ENCODE measurements around the gene F7. TPM values are rescaled to one million over a fixed set of nuclear protein-coding genes. Genes with fewer than 3 reads are reported as not detected.

The F7 gene
- total RNA-seq, 1 experiment from 2014 or later, result 0.26 TPM

DNA sequence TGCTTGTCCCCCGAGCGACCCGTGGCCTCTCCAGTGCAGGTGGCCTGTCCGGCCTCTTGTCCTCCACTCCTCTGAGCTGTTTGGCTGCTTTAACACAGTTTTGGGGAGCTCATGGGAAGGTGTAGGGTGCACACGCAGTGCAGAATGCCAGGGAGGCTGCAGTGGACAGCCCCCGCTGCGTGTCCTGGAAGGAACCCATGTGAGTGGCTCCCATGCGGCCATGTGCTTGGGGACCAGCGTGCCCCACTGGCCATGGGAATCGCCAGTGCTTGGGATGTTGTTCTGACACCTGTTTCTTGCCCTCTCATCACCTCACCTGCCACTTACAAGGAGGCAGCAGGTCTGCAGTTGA is 22.6 kb upstream of the F7 start:
- Mint-ChIP-seq H3K36me3 (peaks cover 6% of the 10 kb centered on the region), H3K27me3 (ENCODE audit: low read depth) (no peaks in the 10 kb centered on the region), H3K4me1 (no peaks in the 10 kb centered on the region), H3K27ac (no peak overlapping the region), H3K9me3 (no peaks in the 10 kb centered on the region), H3K4me3 (no peak overlapping the region)
- ATAC-seq (no peak), DNase-seq (ENCODE audit: low spot score) (no peak)
- CTCF ChIA-PET, result no interaction called here
- TF ChIP-seq, protein P1, sequence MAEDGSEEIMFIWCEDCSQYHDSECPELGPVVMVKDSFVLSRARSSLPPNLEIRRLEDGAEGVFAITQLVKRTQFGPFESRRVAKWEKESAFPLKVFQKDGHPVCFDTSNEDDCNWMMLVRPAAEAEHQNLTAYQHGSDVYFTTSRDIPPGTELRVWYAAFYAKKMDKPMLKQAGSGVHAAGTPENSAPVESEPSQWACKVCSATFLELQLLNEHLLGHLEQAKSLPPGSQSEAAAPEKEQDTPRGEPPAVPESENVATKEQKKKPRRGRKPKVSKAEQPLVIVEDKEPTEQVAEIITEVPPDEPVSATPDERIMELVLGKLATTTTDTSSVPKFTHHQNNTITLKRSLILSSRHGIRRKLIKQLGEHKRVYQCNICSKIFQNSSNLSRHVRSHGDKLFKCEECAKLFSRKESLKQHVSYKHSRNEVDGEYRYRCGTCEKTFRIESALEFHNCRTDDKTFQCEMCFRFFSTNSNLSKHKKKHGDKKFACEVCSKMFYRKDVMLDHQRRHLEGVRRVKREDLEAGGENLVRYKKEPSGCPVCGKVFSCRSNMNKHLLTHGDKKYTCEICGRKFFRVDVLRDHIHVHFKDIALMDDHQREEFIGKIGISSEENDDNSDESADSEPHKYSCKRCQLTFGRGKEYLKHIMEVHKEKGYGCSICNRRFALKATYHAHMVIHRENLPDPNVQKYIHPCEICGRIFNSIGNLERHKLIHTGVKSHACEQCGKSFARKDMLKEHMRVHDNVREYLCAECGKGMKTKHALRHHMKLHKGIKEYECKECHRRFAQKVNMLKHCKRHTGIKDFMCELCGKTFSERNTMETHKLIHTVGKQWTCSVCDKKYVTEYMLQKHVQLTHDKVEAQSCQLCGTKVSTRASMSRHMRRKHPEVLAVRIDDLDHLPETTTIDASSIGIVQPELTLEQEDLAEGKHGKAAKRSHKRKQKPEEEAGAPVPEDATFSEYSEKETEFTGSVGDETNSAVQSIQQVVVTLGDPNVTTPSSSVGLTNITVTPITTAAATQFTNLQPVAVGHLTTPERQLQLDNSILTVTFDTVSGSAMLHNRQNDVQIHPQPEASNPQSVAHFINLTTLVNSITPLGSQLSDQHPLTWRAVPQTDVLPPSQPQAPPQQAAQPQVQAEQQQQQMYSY (CRISPR knock-in tag; IDR thresholded peaks at IDR 0.05), result no peak
- TF ChIP-seq OVOL2 (CRISPR knock-in tag; IDR thresholded peaks at IDR 0.05; ENCODE audit: borderline replicate concordance) (no peak), NFATC4 (CRISPR knock-in tag; IDR thresholded peaks at IDR 0.05) (no peak), JAZF1 (CRISPR knock-in tag; IDR thresholded peaks at IDR 0.05) (no peak), TEAD4 (CRISPR knock-in tag; IDR thresholded peaks at IDR 0.05) (no peak), ZNF416 (CRISPR knock-in tag; IDR thresholded peaks at IDR 0.05) (no peak)
- TF ChIP-seq, protein P2, sequence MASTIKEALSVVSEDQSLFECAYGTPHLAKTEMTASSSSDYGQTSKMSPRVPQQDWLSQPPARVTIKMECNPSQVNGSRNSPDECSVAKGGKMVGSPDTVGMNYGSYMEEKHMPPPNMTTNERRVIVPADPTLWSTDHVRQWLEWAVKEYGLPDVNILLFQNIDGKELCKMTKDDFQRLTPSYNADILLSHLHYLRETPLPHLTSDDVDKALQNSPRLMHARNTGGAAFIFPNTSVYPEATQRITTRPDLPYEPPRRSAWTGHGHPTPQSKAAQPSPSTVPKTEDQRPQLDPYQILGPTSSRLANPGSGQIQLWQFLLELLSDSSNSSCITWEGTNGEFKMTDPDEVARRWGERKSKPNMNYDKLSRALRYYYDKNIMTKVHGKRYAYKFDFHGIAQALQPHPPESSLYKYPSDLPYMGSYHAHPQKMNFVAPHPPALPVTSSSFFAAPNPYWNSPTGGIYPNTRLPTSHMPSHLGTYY (CRISPR knock-in tag; IDR thresholded peaks at IDR 0.05), result no peak
- POLR2A ChIA-PET, result no interaction called here

DNA sequence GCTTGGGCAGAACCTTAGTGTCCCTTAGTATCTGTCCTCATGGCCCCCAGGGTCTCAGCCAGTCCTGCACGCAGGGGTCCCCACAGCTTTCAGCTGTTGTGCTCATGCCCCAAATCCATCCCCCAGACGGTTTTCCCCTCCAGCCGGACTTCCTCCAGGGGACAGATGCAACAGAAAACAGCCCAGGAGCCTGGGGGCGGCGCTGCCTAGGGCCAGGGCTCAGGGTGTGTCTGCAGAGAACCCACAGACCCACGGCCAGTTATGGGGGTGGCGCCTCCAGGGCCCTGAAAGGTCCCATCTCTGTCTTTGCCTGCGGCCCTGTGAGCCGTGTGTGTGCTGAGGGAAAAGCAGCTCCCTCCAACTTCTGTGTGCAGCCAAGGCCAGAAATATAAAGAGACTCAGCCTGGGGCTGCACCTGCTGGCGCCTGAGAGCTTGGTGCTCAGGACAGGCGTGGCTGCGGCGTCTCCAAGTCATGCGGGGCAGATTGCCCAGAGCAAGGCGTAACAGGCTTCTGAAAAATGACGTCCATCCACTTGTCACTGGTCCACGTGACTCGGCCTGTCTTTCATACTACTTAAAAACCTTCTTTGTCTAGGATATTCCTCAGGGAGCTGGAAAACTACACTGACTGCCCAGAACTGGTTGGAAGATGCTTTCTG is 22.1 kb upstream of the F7 start:
- TF ChIP-seq, protein P3, sequence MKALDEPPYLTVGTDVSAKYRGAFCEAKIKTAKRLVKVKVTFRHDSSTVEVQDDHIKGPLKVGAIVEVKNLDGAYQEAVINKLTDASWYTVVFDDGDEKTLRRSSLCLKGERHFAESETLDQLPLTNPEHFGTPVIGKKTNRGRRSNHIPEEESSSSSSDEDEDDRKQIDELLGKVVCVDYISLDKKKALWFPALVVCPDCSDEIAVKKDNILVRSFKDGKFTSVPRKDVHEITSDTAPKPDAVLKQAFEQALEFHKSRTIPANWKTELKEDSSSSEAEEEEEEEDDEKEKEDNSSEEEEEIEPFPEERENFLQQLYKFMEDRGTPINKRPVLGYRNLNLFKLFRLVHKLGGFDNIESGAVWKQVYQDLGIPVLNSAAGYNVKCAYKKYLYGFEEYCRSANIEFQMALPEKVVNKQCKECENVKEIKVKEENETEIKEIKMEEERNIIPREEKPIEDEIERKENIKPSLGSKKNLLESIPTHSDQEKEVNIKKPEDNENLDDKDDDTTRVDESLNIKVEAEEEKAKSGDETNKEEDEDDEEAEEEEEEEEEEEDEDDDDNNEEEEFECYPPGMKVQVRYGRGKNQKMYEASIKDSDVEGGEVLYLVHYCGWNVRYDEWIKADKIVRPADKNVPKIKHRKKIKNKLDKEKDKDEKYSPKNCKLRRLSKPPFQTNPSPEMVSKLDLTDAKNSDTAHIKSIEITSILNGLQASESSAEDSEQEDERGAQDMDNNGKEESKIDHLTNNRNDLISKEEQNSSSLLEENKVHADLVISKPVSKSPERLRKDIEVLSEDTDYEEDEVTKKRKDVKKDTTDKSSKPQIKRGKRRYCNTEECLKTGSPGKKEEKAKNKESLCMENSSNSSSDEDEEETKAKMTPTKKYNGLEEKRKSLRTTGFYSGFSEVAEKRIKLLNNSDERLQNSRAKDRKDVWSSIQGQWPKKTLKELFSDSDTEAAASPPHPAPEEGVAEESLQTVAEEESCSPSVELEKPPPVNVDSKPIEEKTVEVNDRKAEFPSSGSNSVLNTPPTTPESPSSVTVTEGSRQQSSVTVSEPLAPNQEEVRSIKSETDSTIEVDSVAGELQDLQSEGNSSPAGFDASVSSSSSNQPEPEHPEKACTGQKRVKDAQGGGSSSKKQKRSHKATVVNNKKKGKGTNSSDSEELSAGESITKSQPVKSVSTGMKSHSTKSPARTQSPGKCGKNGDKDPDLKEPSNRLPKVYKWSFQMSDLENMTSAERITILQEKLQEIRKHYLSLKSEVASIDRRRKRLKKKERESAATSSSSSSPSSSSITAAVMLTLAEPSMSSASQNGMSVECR (CRISPR knock-in tag; IDR thresholded peaks at IDR 0.05; ENCODE audit: borderline replicate concordance), result no peak
- TF ChIP-seq RORB (CRISPR knock-in tag; IDR thresholded peaks at IDR 0.05) (no peak), SOX15 (CRISPR knock-in tag; IDR thresholded peaks at IDR 0.05) (no peak), NR2C2 (CRISPR knock-in tag; IDR thresholded peaks at IDR 0.05) (no peak), TCF7 (CRISPR knock-in tag; IDR thresholded peaks at IDR 0.05; ENCODE audit: low read depth) (no peak), ATF1 (CRISPR knock-in tag; IDR thresholded peaks at IDR 0.05) (no peak), FOXK1 (CRISPR knock-in tag; IDR thresholded peaks at IDR 0.05) (no peak), PRRX2 (CRISPR knock-in tag; IDR thresholded peaks at IDR 0.05) (no peak)
- TF ChIP-seq, protein P4, sequence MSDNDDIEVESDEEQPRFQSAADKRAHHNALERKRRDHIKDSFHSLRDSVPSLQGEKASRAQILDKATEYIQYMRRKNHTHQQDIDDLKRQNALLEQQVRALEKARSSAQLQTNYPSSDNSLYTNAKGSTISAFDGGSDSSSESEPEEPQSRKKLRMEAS (CRISPR knock-in tag; IDR thresholded peaks at IDR 0.05), result no peak
- TF ChIP-seq, protein P5, sequence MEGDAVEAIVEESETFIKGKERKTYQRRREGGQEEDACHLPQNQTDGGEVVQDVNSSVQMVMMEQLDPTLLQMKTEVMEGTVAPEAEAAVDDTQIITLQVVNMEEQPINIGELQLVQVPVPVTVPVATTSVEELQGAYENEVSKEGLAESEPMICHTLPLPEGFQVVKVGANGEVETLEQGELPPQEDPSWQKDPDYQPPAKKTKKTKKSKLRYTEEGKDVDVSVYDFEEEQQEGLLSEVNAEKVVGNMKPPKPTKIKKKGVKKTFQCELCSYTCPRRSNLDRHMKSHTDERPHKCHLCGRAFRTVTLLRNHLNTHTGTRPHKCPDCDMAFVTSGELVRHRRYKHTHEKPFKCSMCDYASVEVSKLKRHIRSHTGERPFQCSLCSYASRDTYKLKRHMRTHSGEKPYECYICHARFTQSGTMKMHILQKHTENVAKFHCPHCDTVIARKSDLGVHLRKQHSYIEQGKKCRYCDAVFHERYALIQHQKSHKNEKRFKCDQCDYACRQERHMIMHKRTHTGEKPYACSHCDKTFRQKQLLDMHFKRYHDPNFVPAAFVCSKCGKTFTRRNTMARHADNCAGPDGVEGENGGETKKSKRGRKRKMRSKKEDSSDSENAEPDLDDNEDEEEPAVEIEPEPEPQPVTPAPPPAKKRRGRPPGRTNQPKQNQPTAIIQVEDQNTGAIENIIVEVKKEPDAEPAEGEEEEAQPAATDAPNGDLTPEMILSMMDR (IDR thresholded peaks at IDR 0.05), result no peak
- CTCF ChIA-PET, result interaction anchor here (0.9 kb wide), 1 partner anchor 54 kb away, joined by 3 read pairs; no protein-coding TSS in a partner anchor
- POLR2A ChIA-PET, result no interaction called here
- no peak for DNase-seq (ENCODE audit: low spot score)
- Mint-ChIP-seq H3K36me3 (peaks cover 6% of the 10 kb centered on the region), H3K27me3 (ENCODE audit: low read depth) (no peaks in the 10 kb centered on the region), H3K27ac (no peak overlapping the region), H3K4me1 (no peaks in the 10 kb centered on the region), H3K4me3 (no peak overlapping the region), H3K9me3 (no peaks in the 10 kb centered on the region)
- no peak for ATAC-seq

All from WTC11 (cell line).